HG03039 (cell line): ENCODE results near the gene MBNL2.

Experiments used
- ATAC-seq: cut with Tn5 transposase; IDR thresholded peaks from one replicate; pipeline ENCODE4 v1.9.1; 2021; ENCODE audit warnings: mild to moderate bottlenecking, moderate library complexity; ENCODE audit not compliant: unreplicated experiment

Gene MBNL2

GRCh38 chr13:97434397-97435201 lies 212.5 kb downstream of the MBNL2 start:
- peak; percentile 3 for ATAC-seq

DNA sequence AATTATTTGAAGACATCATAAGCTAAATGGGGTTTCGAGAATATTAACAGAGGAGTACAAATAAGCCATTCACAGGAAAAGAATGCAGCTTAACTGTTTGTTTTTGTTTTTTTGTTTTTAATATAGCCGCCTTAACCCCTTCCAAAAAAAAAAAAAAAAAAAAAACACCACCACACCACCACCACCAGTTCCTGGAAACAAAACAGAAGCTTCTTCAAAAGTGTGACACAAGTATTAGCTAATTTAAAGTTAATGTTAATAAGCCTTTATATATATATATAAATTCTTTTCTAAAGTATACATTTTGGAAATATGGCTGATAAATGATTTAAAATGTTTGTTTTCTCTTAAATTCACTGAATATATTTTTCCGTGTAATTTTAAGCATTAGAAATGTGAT lies 213.2 kb downstream of the MBNL2 start:
- ATAC-seq = no peak

GRCh38 chr13:97435794-97436193 lies 213.7 kb downstream of the MBNL2 start:
- no peak for ATAC-seq

- ATAC-seq = no peak
These were observed 214.7 kb downstream of the MBNL2 start for GRCh38 chr13:97436845-97437244.

DNA sequence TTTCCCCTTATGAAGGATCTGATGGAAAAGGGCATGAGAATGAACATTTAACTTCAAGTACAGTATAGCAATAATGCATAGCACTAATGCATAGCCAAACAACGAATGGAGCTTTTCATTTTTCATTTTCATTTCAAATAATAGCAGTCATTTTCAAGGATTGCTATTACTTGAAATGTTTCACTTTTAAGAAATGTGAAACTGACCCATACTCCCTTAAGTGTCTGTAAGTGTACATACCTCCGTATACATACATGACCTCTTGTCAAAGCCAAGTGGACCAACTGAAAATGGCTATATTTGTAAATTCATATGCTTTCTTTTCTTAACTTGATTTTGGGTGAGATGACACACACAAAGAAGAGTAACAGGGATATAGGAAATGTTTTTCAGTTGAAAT lies 215.6 kb downstream of the MBNL2 start:
- no peak for ATAC-seq

DNA sequence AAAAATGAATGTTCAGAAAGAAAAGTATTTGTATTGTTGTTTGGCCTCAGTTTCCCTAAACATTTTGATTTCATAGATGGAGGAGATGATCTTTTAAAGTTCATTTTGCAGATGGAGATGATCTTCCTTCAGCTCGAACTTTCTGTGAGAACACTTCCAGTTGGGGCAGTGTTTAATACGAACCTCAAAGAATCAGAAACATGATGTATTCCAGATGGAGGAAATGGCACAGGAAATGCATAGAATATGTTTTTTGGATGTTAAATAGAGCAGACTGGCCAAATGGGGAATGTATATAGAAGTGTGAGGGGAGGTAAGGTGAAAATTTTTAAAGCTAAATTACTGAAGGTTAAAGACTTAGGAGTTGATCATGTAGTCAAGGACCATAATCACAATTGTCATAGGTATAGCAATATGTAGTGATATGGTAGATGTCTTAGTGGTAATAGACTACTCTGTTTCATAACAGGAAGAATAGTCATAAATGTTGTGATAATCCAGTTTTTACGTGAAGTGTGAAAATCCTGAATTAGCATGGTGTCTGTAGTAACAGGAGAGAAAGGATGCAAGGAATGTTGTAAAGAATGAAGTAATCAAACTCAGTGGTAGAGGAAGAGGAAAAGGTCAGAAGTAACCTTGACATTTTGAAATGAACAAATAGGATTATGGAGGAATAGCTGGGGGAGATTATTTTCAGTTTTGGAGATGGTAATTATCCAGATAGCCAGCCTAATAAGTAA lies 216.9 kb downstream of the MBNL2 start:
- no peak for ATAC-seq

GRCh38 chr13:97440598-97441170 lies 218.6 kb downstream of the MBNL2 start:
- ATAC-seq = no peak

GRCh38 chr13:97441368-97441767 lies 219.2 kb downstream of the MBNL2 start:
- peak; percentile 50 for ATAC-seq
